ENCODE results near the gene SLCO4A1.

Gene SLCO4A1

DNA sequence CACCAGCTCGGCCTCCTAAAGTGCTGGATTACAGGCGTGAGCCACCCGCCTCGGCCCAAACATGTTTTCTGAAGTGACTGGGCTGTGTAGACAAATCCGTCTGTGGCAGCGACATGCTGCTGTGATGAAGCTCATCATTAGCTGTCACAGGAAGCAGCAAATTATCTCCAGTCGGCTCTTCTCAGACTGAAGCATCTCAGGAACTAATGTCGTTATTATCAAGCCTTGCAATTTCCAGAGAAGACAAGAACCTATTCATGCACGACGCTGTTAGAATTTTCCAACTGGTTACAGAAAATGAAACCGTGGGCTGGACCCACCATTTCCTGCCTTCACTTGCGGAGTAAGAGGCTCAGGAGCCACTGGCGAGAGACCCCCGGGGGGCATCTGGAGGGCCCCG, 49.2 kb downstream of the SLCO4A1 start:
- no peak overlapping the region for H3K4me3 ChIP-seq (ENCODE audit: low read depth, low read length)
- ChIA-PET POLR2A (no interaction called here), CTCF (interaction anchor here (0.7 to 2.1 kb wide), 3 partner anchors 12 to 100 kb away, joined by 3 to 9 read pairs (median 3); no protein-coding TSS in a partner anchor)
- TF ChIP-seq, protein P1, sequence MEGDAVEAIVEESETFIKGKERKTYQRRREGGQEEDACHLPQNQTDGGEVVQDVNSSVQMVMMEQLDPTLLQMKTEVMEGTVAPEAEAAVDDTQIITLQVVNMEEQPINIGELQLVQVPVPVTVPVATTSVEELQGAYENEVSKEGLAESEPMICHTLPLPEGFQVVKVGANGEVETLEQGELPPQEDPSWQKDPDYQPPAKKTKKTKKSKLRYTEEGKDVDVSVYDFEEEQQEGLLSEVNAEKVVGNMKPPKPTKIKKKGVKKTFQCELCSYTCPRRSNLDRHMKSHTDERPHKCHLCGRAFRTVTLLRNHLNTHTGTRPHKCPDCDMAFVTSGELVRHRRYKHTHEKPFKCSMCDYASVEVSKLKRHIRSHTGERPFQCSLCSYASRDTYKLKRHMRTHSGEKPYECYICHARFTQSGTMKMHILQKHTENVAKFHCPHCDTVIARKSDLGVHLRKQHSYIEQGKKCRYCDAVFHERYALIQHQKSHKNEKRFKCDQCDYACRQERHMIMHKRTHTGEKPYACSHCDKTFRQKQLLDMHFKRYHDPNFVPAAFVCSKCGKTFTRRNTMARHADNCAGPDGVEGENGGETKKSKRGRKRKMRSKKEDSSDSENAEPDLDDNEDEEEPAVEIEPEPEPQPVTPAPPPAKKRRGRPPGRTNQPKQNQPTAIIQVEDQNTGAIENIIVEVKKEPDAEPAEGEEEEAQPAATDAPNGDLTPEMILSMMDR (IDR thresholded peaks at IDR 0.05; ENCODE audit: insufficient read depth, low read length, missing control alignments), result no peak
- DNase-seq (ENCODE audit: low read depth, low spot score), result no peak

DNA sequence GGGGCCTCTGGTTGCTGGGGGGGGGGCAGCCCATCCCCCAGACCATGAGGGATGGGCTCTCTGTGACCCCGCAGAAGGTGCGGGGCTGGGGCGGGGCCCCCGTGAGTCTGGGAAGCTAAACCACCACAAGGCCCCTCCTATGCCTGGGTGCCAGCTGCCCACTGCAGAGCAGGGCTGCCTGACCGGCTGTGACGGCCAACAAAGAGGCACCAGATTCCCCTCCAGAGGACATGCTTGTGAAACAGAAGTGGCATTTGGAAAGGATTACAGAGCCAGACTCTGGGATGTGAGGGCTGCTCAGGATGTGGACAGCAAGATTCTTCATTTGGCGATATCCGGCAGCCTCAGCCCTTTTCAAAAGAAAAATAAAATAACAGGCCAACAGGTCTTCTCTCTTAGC, 49.9 kb downstream of the SLCO4A1 start:
- ChIA-PET POLR2A (no interaction called here), CTCF (interaction anchor here (1.3 to 2.1 kb wide), 2 partner anchors 12 to 99 kb away, joined by 3 to 9 read pairs; no protein-coding TSS in a partner anchor)
- TF ChIP-seq, protein P1 (IDR thresholded peaks at IDR 0.05; ENCODE audit: insufficient read depth, low read length, missing control alignments), result no peak

DNA sequence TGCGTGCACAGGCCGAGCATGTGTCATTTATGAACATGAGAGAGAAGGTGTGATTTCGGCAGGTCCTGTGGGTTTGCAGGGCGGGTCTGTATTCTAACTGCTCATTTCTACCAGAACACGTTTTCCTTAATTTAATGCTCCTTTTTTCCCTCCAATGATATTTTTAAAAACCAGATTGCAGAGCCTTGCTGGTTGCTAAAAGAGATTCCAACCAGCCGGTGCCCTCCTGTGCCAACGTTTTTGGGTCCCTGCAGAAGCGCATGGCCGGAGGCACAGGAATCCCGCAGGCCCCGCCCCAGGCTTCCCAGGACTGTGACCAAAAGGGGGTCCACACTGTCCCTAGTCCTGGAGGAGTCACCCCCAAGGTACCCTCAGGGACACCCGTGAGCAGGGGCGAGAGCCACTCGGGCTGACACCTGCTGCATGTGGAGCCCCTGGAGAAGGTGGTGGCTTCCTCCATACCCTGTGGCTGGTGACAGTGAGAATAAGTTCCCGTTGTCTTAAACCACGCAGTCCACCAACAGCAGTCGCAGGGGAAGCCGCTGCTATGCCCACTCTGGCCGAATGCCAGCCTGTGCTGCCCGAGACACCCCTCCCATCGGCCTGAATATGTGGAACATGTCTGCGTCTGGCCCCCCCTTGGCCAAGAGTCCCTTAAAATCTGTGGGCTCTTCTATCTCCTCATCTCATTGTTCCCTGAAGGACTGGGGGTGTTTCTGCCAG, 50.7 kb downstream of the SLCO4A1 start:
- TF ChIP-seq, protein P1 (IDR thresholded peaks at IDR 0.05; ENCODE audit: insufficient read depth, low read length, missing control alignments), result no peak
- CTCF ChIA-PET, result interaction anchor here (2.0 kb wide), 1 partner anchor 98 kb away, joined by 5 read pairs; no protein-coding TSS in a partner anchor
- no peak overlapping the region for H3K4me3 ChIP-seq (ENCODE audit: low read depth, low read length)
- POLR2A ChIA-PET, result no interaction called here
- DNase-seq (ENCODE audit: low read depth, low spot score), result no peak

More for the DNA sequence above, 49.9 kb downstream of the SLCO4A1 start:
- DNase-seq (ENCODE audit: low read depth, low spot score), result no peak
- no peak overlapping the region for H3K4me3 ChIP-seq (ENCODE audit: low read depth, low read length)

DNA sequence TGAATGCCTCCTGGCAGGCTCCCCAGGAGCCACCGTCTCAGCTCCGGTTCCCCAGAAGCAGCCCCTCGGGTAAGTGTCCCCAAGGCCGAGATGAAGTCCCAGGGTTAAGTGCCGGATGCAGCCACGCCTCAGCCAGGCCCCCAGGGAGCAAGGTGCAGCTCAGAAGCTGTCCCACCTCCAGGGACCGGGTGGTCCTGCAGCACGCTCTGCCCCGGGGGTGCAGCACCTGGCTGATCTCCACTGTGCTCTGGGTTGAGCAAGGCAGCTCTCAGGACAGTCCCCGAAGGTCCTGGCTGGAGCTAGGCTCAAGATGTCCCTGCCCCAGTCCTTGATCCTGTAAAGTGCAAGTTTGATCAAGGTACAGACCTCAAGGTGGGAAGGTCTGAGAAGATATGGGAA, 51.2 kb downstream of the SLCO4A1 start:
- DNase-seq (ENCODE audit: low read depth, low spot score), result no peak
- ChIA-PET POLR2A (no interaction called here), CTCF (interaction anchor here (1.4 to 2.0 kb wide), 2 partner anchors 15 to 98 kb away, joined by 3 to 5 read pairs; partner anchors contain the start of gene NTSR1)
- TF ChIP-seq, protein P1 (IDR thresholded peaks at IDR 0.05; ENCODE audit: insufficient read depth, low read length, missing control alignments), result no peak
- no peak overlapping the region for H3K4me3 ChIP-seq (ENCODE audit: low read depth, low read length)

DNA sequence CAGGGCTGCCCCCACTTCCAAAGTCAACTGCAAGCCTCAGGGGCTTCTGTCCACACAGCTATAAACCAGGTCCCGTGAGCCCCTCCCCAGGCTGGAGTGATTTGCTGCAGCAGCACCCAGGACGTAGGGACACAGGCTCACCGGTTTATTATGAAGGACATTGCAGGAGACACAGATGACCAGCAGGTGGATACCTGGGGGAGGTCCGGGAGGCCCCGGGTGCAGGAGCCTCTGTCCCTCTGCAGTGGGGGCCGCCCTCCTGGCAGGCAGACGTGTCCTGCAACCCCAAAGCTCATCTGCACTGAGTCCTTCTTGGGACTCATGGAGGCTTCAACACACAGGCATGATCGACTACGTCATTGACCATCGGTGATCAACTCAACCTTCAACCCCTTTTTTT, 51.8 kb downstream of the SLCO4A1 start:
- H3K4me3 ChIP-seq (ENCODE audit: low read depth, low read length), result no peak overlapping the region
- ChIA-PET POLR2A (no interaction called here), CTCF (interaction anchor here (0.8 to 2.0 kb wide), 3 partner anchors 10 to 97 kb away, joined by 3 to 5 read pairs (median 3); partner anchors contain the start of gene NTSR1)
- TF ChIP-seq, protein P1 (IDR thresholded peaks at IDR 0.05; ENCODE audit: insufficient read depth, low read length, missing control alignments), result no peak
- no peak for DNase-seq (ENCODE audit: low read depth, low spot score)

DNA sequence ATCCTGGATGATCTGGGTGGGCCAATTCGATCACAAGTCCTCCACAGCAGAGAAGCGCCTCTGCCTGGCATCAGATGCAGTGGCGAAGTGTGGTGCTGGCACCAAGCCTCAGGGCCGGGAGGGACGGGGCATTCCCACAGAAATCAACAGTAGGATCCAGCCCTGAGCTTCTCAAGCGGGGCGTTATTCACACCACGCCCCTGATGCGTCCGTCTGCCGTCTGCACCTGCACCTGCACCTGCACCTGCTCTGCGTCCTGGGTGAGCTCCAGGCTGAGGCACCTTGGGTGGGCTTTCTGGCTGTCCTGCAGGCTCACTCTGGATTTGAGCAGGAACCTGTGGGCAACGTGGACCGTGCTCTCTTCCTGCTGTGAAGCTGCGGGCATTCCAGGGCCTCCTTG, 52.6 kb downstream of the SLCO4A1 start:
- TF ChIP-seq, protein P1 (IDR thresholded peaks at IDR 0.05; ENCODE audit: insufficient read depth, low read length, missing control alignments), result no peak
- CTCF ChIA-PET, result interaction anchor here (0.8 to 2.0 kb wide), 4 partner anchors 11 to 96 kb away, joined by 3 to 5 read pairs (median 3); partner anchors contain the start of gene NTSR1
- POLR2A ChIA-PET, result no interaction called here
- DNase-seq (ENCODE audit: low read depth, low spot score), result no peak
- H3K4me3 ChIP-seq (ENCODE audit: low read depth, low read length), result no peak overlapping the region
